Kidney (tissue), 14 donors: Measurements from ENCODE around the gene NEK4. TPM values are rescaled to one million over a fixed set of nuclear protein-coding genes. Genes with fewer than 3 reads are reported as not detected.
A peak's percentile ranks its signal among the peaks of the same experiment; 100 is the strongest.

Experiments
- DNase-seq, 5 donors: peaks; one replicate each; pipeline ENCODE4 v3.0.0-alpha.2; 2013 to 2020
- FAIRE-seq: peaks from 2 replicates; lab custom pipeline; 2012; peaks lifted over from hg19 to GRCh38; lab: Jason Lieb, UNC
- H3K27ac ChIP-seq, 2 donors: one replicate each; pipeline ENCODE4 v1.7.0; 2013; ENCODE audit warnings: low read depth in 2 of 2, low read length in 2 of 2, inconsistent platforms in 1 of 2
- H3K27me3 ChIP-seq: one replicate; pipeline ENCODE4 v1.7.1; 2013; ENCODE audit warnings: low read length, inconsistent platforms; ENCODE audit not compliant: control insufficient read depth, insufficient read depth
- H3K36me3 ChIP-seq, 3 donors: one replicate each; pipeline versions ENCODE4 v1.7.0 to v1.7.1; 2013; ENCODE audit warnings: low read length in 3 of 3, control low read depth in 1 of 3, inconsistent platforms in 1 of 3; ENCODE audit not compliant: insufficient read depth in 3 of 3, control insufficient read depth in 2 of 3
- H3K4me1 ChIP-seq, 3 donors: one replicate each; pipeline versions ENCODE4 v1.7.0 to v1.7.1; 2013; ENCODE audit warnings: low read length in 3 of 3, inconsistent platforms in 1 of 3, low read depth in 1 of 3; ENCODE audit not compliant: control insufficient read depth in 2 of 3, insufficient read depth in 2 of 3
- H3K4me3 ChIP-seq, 3 donors: one replicate each; pipeline versions ENCODE4 v1.7.0 to v1.8.1; 2013; ENCODE audit warnings: low read length in 3 of 3, control low read depth in 1 of 3, inconsistent platforms in 1 of 3
- H3K9ac ChIP-seq, 3 donors: one replicate each; pipeline versions ENCODE4 v1.7.0 to v1.7.1; 2013; ENCODE audit warnings: low read length in 3 of 3, control low read depth in 1 of 3, inconsistent platforms in 1 of 3
- H3K9me3 ChIP-seq, 3 donors: one replicate each; pipeline versions ENCODE4 v1.7.0 to v1.7.1; 2013; ENCODE audit warnings: low read length in 3 of 3, control low read depth in 1 of 3, inconsistent platforms in 1 of 3; ENCODE audit not compliant: control insufficient read depth in 2 of 3, insufficient read depth in 1 of 3
- CTCF ChIP-seq: IDR thresholded peaks from 3 replicates; pipeline ENCODE4 v1.5.1; 2012; ENCODE audit warnings: mild to moderate bottlenecking, moderate library complexity, borderline replicate concordance; ENCODE audit not compliant: insufficient read depth; ENCODE audit errors: extremely low read depth
- intact Hi-C: fragments of 100-400 bp; cut with DNase I; formaldehyde crosslinking; loops from one replicate; pipeline ENCODE4 v1.11.1; 2022
- polyA plus RNA-seq: library from polyadenylated mRNA; stranded (reverse); fragments of 350-450 nt; fragmentation: Illumina TruSeq; extraction: RNeasy Lipid Tissue Mini Kit (QIAGEN cat#74804); gene quantifications from one replicate; pipeline ENCODE4 v1.2.3, GENCODE V29; 2014; ENCODE audit warnings: low read depth, low replicate concordance; ENCODE audit not compliant: insufficient read depth
- total RNA-seq: library from RNA; stranded (reverse); fragmentation: NEBNext Ultra II Directional; extraction: Animal tissue kit (Norgen Biotek cat#: 25700); gene quantifications from one replicate; pipeline ENCODE4 v1.2.1, GENCODE V29; 2021
- donor health status: control.
- donor health status: control.
- donor health status: control.
- donor health status: control.
- donor health status: control.
- donor health status: DM: yes; HTN: yes; CAD: no.
- donor health status: Normal renal cell carcinoma (clear cell type).

NEK4 gene
- total and polyA plus RNA-seq, 2 donors from 2014 or later, result 5.5 to 27.9 TPM

DNA sequence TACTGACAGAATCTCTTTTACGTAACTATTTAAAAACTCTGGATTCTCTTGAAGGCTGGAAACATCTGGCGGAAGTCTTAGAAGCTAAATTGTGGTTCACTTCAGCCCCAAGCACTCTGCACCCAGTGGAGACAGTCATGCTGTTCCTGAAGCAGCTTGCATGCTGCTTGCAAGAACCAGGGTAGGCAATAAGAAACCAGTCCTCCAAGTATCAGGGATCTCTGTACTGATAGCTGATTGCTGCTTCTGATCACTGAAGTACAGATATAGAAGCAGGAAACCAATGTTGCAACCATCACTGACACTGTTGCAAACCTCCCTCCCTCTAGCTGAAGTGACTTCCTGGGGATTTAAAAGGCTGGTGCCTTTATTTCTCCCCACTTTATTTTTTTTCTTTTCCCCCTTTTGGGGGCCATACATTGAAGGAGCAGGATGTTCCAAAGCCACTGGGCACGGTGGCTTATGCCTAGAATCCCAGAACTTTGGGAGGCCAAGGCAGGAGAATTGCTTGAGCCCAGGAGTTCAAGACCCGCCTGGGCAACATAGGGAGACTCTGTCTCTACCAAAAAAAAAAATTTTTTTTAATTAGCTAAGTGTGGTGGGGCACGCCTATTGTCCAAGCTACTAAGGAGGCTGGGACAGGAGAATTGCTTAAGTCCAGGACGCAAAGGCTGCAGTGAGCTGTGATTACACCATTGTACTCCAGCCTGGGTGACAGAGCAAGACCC lies 49.6 kb downstream of the NEK4 start:
- H3K36me3 ChIP-seq, result peaks cover 0 to 4% (median 0%) of the 10 kb centered on the region in 3 donors
- DNase-seq, result peak in 1 of 5 donors; percentile 21
- no peak overlapping the region for H3K27ac ChIP-seq
- no peak overlapping the region for H3K4me3 ChIP-seq
- H3K27me3 ChIP-seq, result no peaks in the 10 kb centered on the region
- intact Hi-C loops, result no loop called here
- H3K4me1 ChIP-seq, result no peaks in the 10 kb centered on the region
- H3K9me3 ChIP-seq, result no peaks in the 10 kb centered on the region
- no peak for FAIRE-seq
- no peak overlapping the region for H3K9ac ChIP-seq
- no peak for TF ChIP-seq CTCF

- Histone ChIP-seq H3K27me3 (no peaks in the 10 kb centered on the region), H3K9ac (no peak overlapping the region), H3K4me3 (no peak overlapping the region), H3K27ac (no peak overlapping the region), H3K9me3 (no peaks in the 10 kb centered on the region), H3K36me3 (peaks cover 0 to 4% (median 0%) of the 10 kb centered on the region in 3 donors), H3K4me1 (peaks cover 0 to 3% (median 3%) of the 10 kb centered on the region in 3 donors)
- DNase-seq (no peak), FAIRE-seq (no peak)
- intact Hi-C loops, result no loop called here
- TF ChIP-seq CTCF, result no peak
Observed at GRCh38 chr3:52719618-52720017, 51.1 kb downstream of the NEK4 start.

GRCh38 chr3:52715714-52716305 lies 54.9 kb downstream of the NEK4 start:
- Histone ChIP-seq H3K36me3 (peaks cover 0 to 4% (median 0%) of the 10 kb centered on the region in 3 donors), H3K27me3 (no peaks in the 10 kb centered on the region), H3K9ac (no peak overlapping the region), H3K4me3 (no peak overlapping the region), H3K27ac (no peak overlapping the region), H3K4me1 (peaks cover 0 to 3% (median 3%) of the 10 kb centered on the region in 3 donors), H3K9me3 (no peaks in the 10 kb centered on the region)
- no peak for DNase-seq
- intact Hi-C loops, result no loop called here
- no peak for TF ChIP-seq CTCF
- no peak for FAIRE-seq
